ENCODE results near the gene ANP32B. TPM values are rescaled to one million over a fixed set of nuclear protein-coding genes. Genes with fewer than 3 reads are reported as not detected.

Gene ANP32B
- total and polyA plus RNA-seq, 2 experiments from 2014 or later: 13.1 to 114 TPM

DNA sequence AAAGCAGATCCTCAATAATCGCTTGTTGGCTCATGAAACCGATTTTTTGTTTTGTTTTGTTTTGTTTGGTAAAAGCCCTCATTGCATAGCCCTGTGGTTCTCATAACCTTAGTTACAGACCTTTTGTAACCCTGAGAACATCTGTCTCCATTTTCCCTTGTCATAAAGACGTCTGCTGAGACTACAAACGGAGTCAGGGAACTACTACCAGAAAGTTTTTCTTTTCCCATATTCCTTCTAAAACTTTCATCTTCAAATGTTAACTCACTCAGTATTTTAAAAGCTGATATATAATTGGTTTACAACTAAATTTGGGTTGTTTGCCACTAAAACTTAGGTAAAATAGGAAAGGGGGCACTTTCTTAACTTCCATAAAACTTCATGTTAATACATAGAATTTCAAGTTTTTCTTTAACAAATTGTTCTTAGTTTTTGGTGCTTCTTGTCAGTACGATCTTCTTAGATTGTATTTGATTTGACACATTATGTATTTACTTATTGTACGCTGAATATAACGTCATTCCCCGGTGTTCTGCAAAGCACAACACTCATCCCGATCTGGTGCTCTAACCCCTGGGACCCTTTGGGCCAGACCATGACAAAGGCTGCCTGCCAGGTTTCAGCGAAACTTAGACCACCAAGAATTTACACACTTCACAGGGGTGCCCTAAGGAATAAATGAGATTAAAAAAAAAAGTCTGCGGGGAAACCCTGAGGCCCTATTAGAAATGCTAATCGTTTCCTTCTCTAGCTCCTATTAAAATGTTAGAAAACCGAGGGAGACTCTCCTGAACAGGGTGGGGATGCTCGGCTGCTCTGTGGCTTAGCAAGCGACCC, 1.1 kb upstream of the ANP32B start:
- Mint-ChIP-seq H3K4me1 (peaks cover 10% of the 10 kb centered on the region), H3K27ac (no peak overlapping the region), H3K9me3 (peaks cover 3% of the 10 kb centered on the region; the same call in 1 of the 3 replicates), H3K27me3 (ENCODE audit: insufficient read depth, low read depth, poor library complexity) (peaks cover 68% of the 10 kb centered on the region), H3K36me3 (ENCODE audit: low read depth) (peaks cover 8% of the 10 kb centered on the region; the same call in 1 of the 3 replicates), H3K4me3 (peak overlapping the region; percentile 61)
- peaks cover 13% of the 10 kb centered on the region; the same call in 1 of the 2 replicates for H3K4me1 ChIP-seq (ENCODE audit: insufficient read depth)
- H3K9me2 ChIP-seq (ENCODE audit: insufficient read depth): no peaks in the 10 kb centered on the region
- H3K27ac ChIP-seq (ENCODE audit: low read depth): no peak overlapping the region
- peaks cover 83% of the 10 kb centered on the region for H3K27me3 ChIP-seq (ENCODE audit: insufficient read depth)
- no peaks in the 10 kb centered on the region for H3K36me3 ChIP-seq (ENCODE audit: insufficient read depth)
- ATAC-seq (peak; percentile 62), DNase-seq (ENCODE audit: low spot score) (peak; percentile 64)
- H3K79me2 ChIP-seq (replicated peaks; ENCODE audit: insufficient read depth): peaks cover 21% of the 10 kb centered on the region
- peak overlapping the region; percentile 93 for H3K4me3 ChIP-seq
- H3F3A ChIP-seq (replicated peaks; ENCODE audit: low read depth): no peaks in the 10 kb centered on the region
- H2AFZ ChIP-seq: peak overlapping the region; percentile 90; the same call in 1 of the 2 replicates
- H3K4me2 ChIP-seq: peak overlapping the region; percentile 85
- TF ChIP-seq POLR2AphosphoS5 (IDR thresholded peaks at IDR 0.05; ENCODE audit: low read depth) (peak; percentile 48), ZNF331 (CRISPR knock-in tag; IDR thresholded peaks at IDR 0.05; ENCODE audit: low read depth) (no peak), ZNF114 (CRISPR knock-in tag; IDR thresholded peaks at IDR 0.05) (no peak), STAT1 (IDR thresholded peaks at IDR 0.05; ENCODE audit: unreplicated experiment) (no peak), JUNB (IDR thresholded peaks at IDR 0.05; ENCODE audit: unreplicated experiment) (no peak), EZH2phosphoT487 (IDR thresholded peaks at IDR 0.05; ENCODE audit: unreplicated experiment) (no peak)
- TF ChIP-seq, protein P1, sequence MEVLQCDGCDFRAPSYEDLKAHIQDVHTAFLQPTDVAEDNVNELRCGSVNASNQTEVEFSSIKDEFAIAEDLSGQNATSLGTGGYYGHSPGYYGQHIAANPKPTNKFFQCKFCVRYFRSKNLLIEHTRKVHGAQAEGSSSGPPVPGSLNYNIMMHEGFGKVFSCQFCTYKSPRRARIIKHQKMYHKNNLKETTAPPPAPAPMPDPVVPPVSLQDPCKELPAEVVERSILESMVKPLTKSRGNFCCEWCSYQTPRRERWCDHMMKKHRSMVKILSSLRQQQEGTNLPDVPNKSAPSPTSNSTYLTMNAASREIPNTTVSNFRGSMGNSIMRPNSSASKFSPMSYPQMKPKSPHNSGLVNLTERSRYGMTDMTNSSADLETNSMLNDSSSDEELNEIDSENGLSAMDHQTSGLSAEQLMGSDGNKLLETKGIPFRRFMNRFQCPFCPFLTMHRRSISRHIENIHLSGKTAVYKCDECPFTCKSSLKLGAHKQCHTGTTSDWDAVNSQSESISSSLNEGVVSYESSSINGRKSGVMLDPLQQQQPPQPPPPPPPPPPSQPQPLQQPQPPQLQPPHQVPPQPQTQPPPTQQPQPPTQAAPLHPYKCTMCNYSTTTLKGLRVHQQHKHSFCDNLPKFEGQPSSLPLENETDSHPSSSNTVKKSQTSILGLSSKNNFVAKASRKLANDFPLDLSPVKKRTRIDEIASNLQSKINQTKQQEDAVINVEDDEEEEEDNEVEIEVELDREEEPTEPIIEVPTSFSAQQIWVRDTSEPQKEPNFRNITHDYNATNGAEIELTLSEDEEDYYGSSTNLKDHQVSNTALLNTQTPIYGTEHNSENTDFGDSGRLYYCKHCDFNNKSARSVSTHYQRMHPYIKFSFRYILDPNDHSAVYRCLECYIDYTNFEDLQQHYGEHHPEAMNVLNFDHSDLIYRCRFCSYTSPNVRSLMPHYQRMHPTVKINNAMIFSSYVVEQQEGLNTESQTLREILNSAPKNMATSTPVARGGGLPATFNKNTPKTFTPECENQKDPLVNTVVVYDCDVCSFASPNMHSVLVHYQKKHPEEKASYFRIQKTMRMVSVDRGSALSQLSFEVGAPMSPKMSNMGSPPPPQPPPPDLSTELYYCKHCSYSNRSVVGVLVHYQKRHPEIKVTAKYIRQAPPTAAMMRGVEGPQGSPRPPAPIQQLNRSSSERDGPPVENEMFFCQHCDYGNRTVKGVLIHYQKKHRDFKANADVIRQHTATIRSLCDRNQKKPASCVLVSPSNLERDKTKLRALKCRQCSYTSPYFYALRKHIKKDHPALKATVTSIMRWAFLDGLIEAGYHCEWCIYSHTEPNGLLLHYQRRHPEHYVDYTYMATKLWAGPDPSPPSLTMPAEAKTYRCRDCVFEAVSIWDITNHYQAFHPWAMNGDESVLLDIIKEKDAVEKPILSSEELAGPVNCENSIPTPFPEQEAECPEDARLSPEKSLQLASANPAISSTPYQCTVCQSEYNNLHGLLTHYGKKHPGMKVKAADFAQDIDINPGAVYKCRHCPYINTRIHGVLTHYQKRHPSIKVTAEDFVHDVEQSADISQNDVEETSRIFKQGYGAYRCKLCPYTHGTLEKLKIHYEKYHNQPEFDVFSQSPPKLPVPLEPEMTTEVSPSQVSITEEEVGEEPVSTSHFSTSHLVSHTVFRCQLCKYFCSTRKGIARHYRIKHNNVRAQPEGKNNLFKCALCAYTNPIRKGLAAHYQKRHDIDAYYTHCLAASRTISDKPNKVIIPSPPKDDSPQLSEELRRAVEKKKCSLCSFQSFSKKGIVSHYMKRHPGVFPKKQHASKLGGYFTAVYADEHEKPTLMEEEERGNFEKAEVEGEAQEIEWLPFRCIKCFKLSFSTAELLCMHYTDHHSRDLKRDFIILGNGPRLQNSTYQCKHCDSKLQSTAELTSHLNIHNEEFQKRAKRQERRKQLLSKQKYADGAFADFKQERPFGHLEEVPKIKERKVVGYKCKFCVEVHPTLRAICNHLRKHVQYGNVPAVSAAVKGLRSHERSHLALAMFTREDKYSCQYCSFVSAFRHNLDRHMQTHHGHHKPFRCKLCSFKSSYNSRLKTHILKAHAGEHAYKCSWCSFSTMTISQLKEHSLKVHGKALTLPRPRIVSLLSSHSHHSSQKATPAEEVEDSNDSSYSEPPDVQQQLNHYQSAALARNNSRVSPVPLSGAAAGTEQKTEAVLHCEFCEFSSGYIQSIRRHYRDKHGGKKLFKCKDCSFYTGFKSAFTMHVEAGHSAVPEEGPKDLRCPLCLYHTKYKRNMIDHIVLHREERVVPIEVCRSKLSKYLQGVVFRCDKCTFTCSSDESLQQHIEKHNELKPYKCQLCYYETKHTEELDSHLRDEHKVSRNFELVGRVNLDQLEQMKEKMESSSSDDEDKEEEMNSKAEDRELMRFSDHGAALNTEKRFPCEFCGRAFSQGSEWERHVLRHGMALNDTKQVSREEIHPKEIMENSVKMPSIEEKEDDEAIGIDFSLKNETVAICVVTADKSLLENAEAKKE (CRISPR knock-in tag; IDR thresholded peaks at IDR 0.05): no peak
- peaks cover 24% of the 10 kb centered on the region for H4K20me1 ChIP-seq (replicated peaks; ENCODE audit: insufficient read depth)

Data from GM23338 (cell line).